HG03280 (cell line): ENCODE data around the gene MSL2.
"Not testable (repeated sequence)": the region's sequence is repeated elsewhere in the genome, so short reads cannot be mapped to it uniquely, and the experiment has no call there.

Source experiments
- ATAC-seq: cut with Tn5 transposase; IDR thresholded peaks from one replicate; pipeline ENCODE4 v1.9.1; 2021; ENCODE audit warnings: mild to moderate bottlenecking, moderate library complexity; ENCODE audit not compliant: unreplicated experiment

Gene MSL2

GRCh38 chr3:136192831-136193230 is 3.3 kb downstream of the MSL2 start:
- no peak for ATAC-seq

- not testable (repeated sequence) for ATAC-seq
Measured at GRCh38 chr3:136192195-136192594, 3.9 kb downstream of the MSL2 start.

GRCh38 chr3:136189859-136190617 is 6.1 kb downstream of the MSL2 start:
- ATAC-seq = no peak

GRCh38 chr3:136189043-136189442 is 7.1 kb downstream of the MSL2 start:
- no peak for ATAC-seq

GRCh38 chr3:136187868-136188267 is 8.3 kb downstream of the MSL2 start:
- no peak for ATAC-seq

- ATAC-seq = no peak
Measured at GRCh38 chr3:136186846-136187245, 9.3 kb downstream of the MSL2 start.

GRCh38 chr3:136186344-136186743 is 9.8 kb downstream of the MSL2 start:
- no peak for ATAC-seq

- ATAC-seq = no peak
Measured at GRCh38 chr3:136184703-136185102, 11.4 kb downstream of the MSL2 start.

GRCh38 chr3:136181741-136182140 is 14.4 kb downstream of the MSL2 start:
- no peak for ATAC-seq

GRCh38 chr3:136177876-136178275 is 18.3 kb downstream of the MSL2 start:
- ATAC-seq = no peak

GRCh38 chr3:136173939-136174490 is 22.1 kb downstream of the MSL2 start:
- no peak for ATAC-seq

GRCh38 chr3:136171097-136171542 is 25.0 kb downstream of the MSL2 start:
- ATAC-seq = no peak

GRCh38 chr3:136168236-136168635 is 27.9 kb downstream of the MSL2 start:
- not testable (repeated sequence) for ATAC-seq

- ATAC-seq = no peak
Measured at GRCh38 chr3:136166507-136166906, 29.6 kb downstream of the MSL2 start.

- ATAC-seq = not testable (repeated sequence)
Measured at GRCh38 chr3:136163607-136164006, 32.5 kb downstream of the MSL2 start.

GRCh38 chr3:136162322-136162721 is 33.8 kb downstream of the MSL2 start:
- no peak for ATAC-seq

GRCh38 chr3:136161516-136161915 is 34.6 kb downstream of the MSL2 start:
- ATAC-seq = no peak

GRCh38 chr3:136152963-136153362 is 43.2 kb downstream of the MSL2 start:
- no peak for ATAC-seq

- ATAC-seq = no peak
Measured at GRCh38 chr3:136152176-136152843, 43.8 kb downstream of the MSL2 start.

GRCh38 chr3:136151219-136151618 is 44.9 kb downstream of the MSL2 start:
- no peak for ATAC-seq

GRCh38 chr3:136149667-136150066 is 46.5 kb downstream of the MSL2 start:
- ATAC-seq = no peak
